HepG2 (cell line): ENCODE measurements around the gene TRABD.

Experiments used
- ARID2 ChIP-seq: sonication (generic); formaldehyde crosslinking; IDR thresholded peaks from 2 replicates; pipeline ENCODE4 v1.8.1; 2022; ENCODE audit warnings: mild to moderate bottlenecking, missing genetic modification reagents, borderline replicate concordance
- ASH2L ChIP-seq: fragments of 300-600, 200-600 bp; sonication (generic); IDR thresholded peaks from 2 replicates; pipeline ENCODE4 v1.7.0; 2017; ENCODE audit warnings: low read depth, mild to moderate bottlenecking, moderate library complexity, mixed read lengths, low read length; ENCODE audit not compliant: insufficient read length
- CTCF ChIP-seq: sonication (generic); formaldehyde crosslinking; IDR thresholded peaks from 2 replicates; pipeline ENCODE4 v1.5.0; 2020; ENCODE audit warnings: mild to moderate bottlenecking, missing genetic modification reagents, moderate library complexity
- MAX ChIP-seq: IDR thresholded peaks from 2 replicates; pipeline ENCODE4 v1.6.1; 2012; ENCODE audit warnings: inconsistent platforms
- MYC ChIP-seq: sonication (generic); formaldehyde crosslinking; IDR thresholded peaks from 2 replicates; pipeline ENCODE4 v1.9.0; 2021; ENCODE audit warnings: missing genetic modification reagents, borderline replicate concordance
- ZBTB33 ChIP-seq: sonication (generic); formaldehyde crosslinking; IDR thresholded peaks from 2 replicates; pipeline ENCODE4 v1.4.0; 2020; ENCODE audit warnings: missing genetic modification reagents
- ZBTB44 ChIP-seq: sonication (generic); formaldehyde crosslinking; IDR thresholded peaks from 2 replicates; pipeline ENCODE4 v1.4.0; 2020; ENCODE audit warnings: missing genetic modification reagents

GRCh38 chr22:50225200-50225969, 39.7 kb downstream of the TRABD start:
- no peak for TF ChIP-seq MAX
- TF ChIP-seq ZBTB33 (CRISPR knock-in tag): peak; percentile 81
- peak; percentile 14; the same call in 1 of the 2 replicates for TF ChIP-seq CTCF
- TF ChIP-seq MYC (CRISPR knock-in tag): no peak
- TF ChIP-seq ARID2: no peak
- no peak for TF ChIP-seq ASH2L
- TF ChIP-seq ZBTB44 (CRISPR knock-in tag): no peak
